HepG2 (cell line): Measurements from ENCODE around the gene B4GALT3. TPM values are rescaled to one million over a fixed set of nuclear protein-coding genes. Genes with fewer than 3 reads are reported as not detected.

ENCODE experiments used
- ARNTL ChIP-seq: sonication (generic); formaldehyde crosslinking; IDR thresholded peaks from 2 replicates; pipeline ENCODE4 v1.4.0; 2020; ENCODE audit warnings: mild to moderate bottlenecking, missing genetic modification reagents
- ATF7-NPFF ChIP-seq: sonication (generic); formaldehyde crosslinking; IDR thresholded peaks from 2 replicates; pipeline ENCODE4 v1.8.1; 2023; ENCODE audit warnings: mild to moderate bottlenecking, low read depth, missing genetic modification reagents, moderate library complexity
- CHD2 ChIP-seq: IDR thresholded peaks from 2 replicates; pipeline ENCODE4 v1.6.1; 2011; ENCODE audit warnings: low read depth, low read length, improper control_type of control experiment
- GABPB1 ChIP-seq: IDR thresholded peaks from 2 replicates; pipeline ENCODE4 v1.6.1; 2016; ENCODE audit warnings: mild to moderate bottlenecking, missing genetic modification reagents, moderate library complexity, missing compliant biosample characterization
- HNF1B ChIP-seq: sonication (generic); formaldehyde crosslinking; IDR thresholded peaks from 2 replicates; pipeline ENCODE4 v1.5.1; 2020; ENCODE audit warnings: mild to moderate bottlenecking, moderate library complexity, missing genetic modification reagents
- HOXA5 ChIP-seq: sonication (generic); formaldehyde crosslinking; IDR thresholded peaks from 2 replicates; pipeline ENCODE4 v1.4.0; 2020; ENCODE audit warnings: missing genetic modification reagents
- KMT2A ChIP-seq: sonication (generic); formaldehyde crosslinking; IDR thresholded peaks from 2 replicates; pipeline ENCODE4 v1.4.0; 2020; ENCODE audit warnings: missing genetic modification reagents
- MYC ChIP-seq: sonication (generic); formaldehyde crosslinking; IDR thresholded peaks from 2 replicates; pipeline ENCODE4 v1.9.0; 2021; ENCODE audit warnings: missing genetic modification reagents, borderline replicate concordance
- PHF20 ChIP-seq: sonication (generic); formaldehyde crosslinking; IDR thresholded peaks from 2 replicates; pipeline ENCODE4 v1.5.0; 2020; ENCODE audit warnings: mild to moderate bottlenecking, missing genetic modification reagents
- PRMT3 ChIP-seq: sonication (generic); formaldehyde crosslinking; IDR thresholded peaks from 2 replicates; pipeline ENCODE4 v1.8.1; 2022; ENCODE audit warnings: low read depth, mild to moderate bottlenecking, moderate library complexity, missing genetic modification reagents, borderline replicate concordance
- REL ChIP-seq: sonication (generic); formaldehyde crosslinking; conservative IDR thresholded peaks from 2 replicates; pipeline ENCODE4 v1.8.0; 2022; ENCODE audit warnings: mild to moderate bottlenecking, missing genetic modification reagents, moderate library complexity
- SALL1 ChIP-seq: sonication (generic); formaldehyde crosslinking; IDR thresholded peaks from 2 replicates; pipeline ENCODE4 v1.8.0; 2022; ENCODE audit warnings: mild to moderate bottlenecking, missing genetic modification reagents
- SIX1 ChIP-seq: sonication (generic); formaldehyde crosslinking; IDR thresholded peaks from 2 replicates; pipeline ENCODE4 v1.4.0; 2020; ENCODE audit warnings: missing genetic modification reagents, borderline replicate concordance
- SOX6 ChIP-seq, 2 experiments: fragments of 450-650 bp in 1 of 2; sonication (generic) in 1 of 2; formaldehyde crosslinking in 1 of 2; IDR thresholded peaks; 2 replicates each; pipeline versions ENCODE4 v1.4.0 to v1.6.1; 2017 to 2020; ENCODE audit warnings: antibody characterized with exemption in 1 of 2, mild to moderate bottlenecking in 1 of 2, missing genetic modification reagents in 1 of 2
- ZBTB43 ChIP-seq: sonication (generic); formaldehyde crosslinking; conservative IDR thresholded peaks from 2 replicates; pipeline ENCODE4 v1.4.0; 2020; ENCODE audit warnings: missing genetic modification reagents
- ZC3H13 ChIP-seq: sonication (generic); formaldehyde crosslinking; IDR thresholded peaks from 2 replicates; pipeline ENCODE4 v1.8.1; 2023; ENCODE audit warnings: mild to moderate bottlenecking, missing genetic modification reagents, moderate library complexity
- ZGPAT ChIP-seq: IDR thresholded peaks from 2 replicates; pipeline ENCODE4 v1.6.1; 2016; ENCODE audit warnings: mild to moderate bottlenecking
- ZHX1 ChIP-seq: sonication (generic); formaldehyde crosslinking; IDR thresholded peaks from 2 replicates; pipeline ENCODE4 v1.8.1; 2022; ENCODE audit warnings: low read depth, mild to moderate bottlenecking, missing genetic modification reagents
- ZNF17 ChIP-seq: sonication (generic); formaldehyde crosslinking; IDR thresholded peaks from 2 replicates; pipeline ENCODE4 v1.5.0; 2020; ENCODE audit warnings: mild to moderate bottlenecking, missing genetic modification reagents
- ZNF343 ChIP-seq: sonication (generic); formaldehyde crosslinking; IDR thresholded peaks from 2 replicates; pipeline ENCODE4 v1.4.0; 2020; ENCODE audit warnings: mild to moderate bottlenecking, missing genetic modification reagents
- ZNF367 ChIP-seq: sonication (generic); formaldehyde crosslinking; IDR thresholded peaks from 2 replicates; pipeline ENCODE4 v1.4.0; 2020; ENCODE audit warnings: missing genetic modification reagents, borderline replicate concordance
- ZNF703 ChIP-seq: sonication (generic); formaldehyde crosslinking; IDR thresholded peaks from 2 replicates; pipeline ENCODE4 v1.5.1; 2020; ENCODE audit warnings: missing genetic modification reagents, mild to moderate bottlenecking, moderate library complexity, borderline replicate concordance
- ZNF749 ChIP-seq: sonication (generic); formaldehyde crosslinking; IDR thresholded peaks from 2 replicates; pipeline ENCODE4 v1.8.0; 2022; ENCODE audit warnings: mild to moderate bottlenecking, missing genetic modification reagents, moderate library complexity, borderline replicate concordance
- polyA plus RNA-seq, 8 experiments: library from polyadenylated mRNA; depleted of rRNA in 3 of 8; stranded (reverse) in 7 of 8; unstranded in 1 of 8; fragments of >200 nt; fragmentation: Illumina TruSeq in 4 of 8; extraction: Trizol in 4 of 8; gene quantifications; 2 replicates each; pipeline versions ENCODE4 v1.2.1 to v1.2.3, GENCODE V29; 2011 to 2016; ENCODE audit warnings: low read depth in 4 of 8, missing spikeins in 1 of 8, mixed read lengths in 1 of 8; ENCODE audit not compliant: insufficient read depth in 1 of 8
- total RNA-seq, 5 experiments: library from RNA; depleted of rRNA; stranded (reverse); fragments of >200 nt; fragmentation: Illumina TruSeq; extraction: Trizol; gene quantifications; 2 replicates each; pipeline ENCODE4 v1.2.3, GENCODE V29; 2016; ENCODE audit warnings: low read depth in 1 of 5

Gene B4GALT3
- total and polyA plus RNA-seq, 2 of the 13 experiments (the other 11 are each of a cell fraction or from before 2014, with no cell fraction given): 35.6 to 40.4 TPM

GRCh38 chr1:161153682-161154337 lies 23.5 kb downstream of the B4GALT3 start, which contains the start of gene UFC1 (continued):
- peak; percentile 65 for TF ChIP-seq SALL1 (CRISPR knock-in tag)
- TF ChIP-seq SOX6 (IDR thresholded peaks at IDR 0.05): no peak
- TF ChIP-seq SOX6 (CRISPR knock-in tag; IDR thresholded peaks at IDR 0.05): peak; percentile 28; the same call in 1 of the 2 replicates
- TF ChIP-seq HOXA5 (CRISPR knock-in tag): peak; percentile 42; the same call in 1 of the 2 replicates
- peak; percentile 96 for TF ChIP-seq GABPB1
- 0 out of 2 replicates have a peak, but pooled peaks have one; percentile 48 for TF ChIP-seq ZC3H13 (CRISPR knock-in tag)
- TF ChIP-seq ZNF749 (CRISPR knock-in tag): peak; percentile 77; the same call in 1 of the 2 replicates
- no peak for TF ChIP-seq ZNF703 (CRISPR knock-in tag)
- TF ChIP-seq MYC: peak; percentile 94
- no peak for TF ChIP-seq REL (CRISPR knock-in tag)
- TF ChIP-seq CHD2: peak; percentile 76
- no peak for TF ChIP-seq HNF1B (CRISPR knock-in tag)
- peak; percentile 77 for TF ChIP-seq ZHX1 (CRISPR knock-in tag)
- peak; percentile 90 for TF ChIP-seq PHF20 (CRISPR knock-in tag)
- TF ChIP-seq ZNF343: no peak
- peak; percentile 38; the same call in 1 of the 2 replicates for TF ChIP-seq ARNTL
- no peak for TF ChIP-seq ZNF367
- TF ChIP-seq SIX1 (CRISPR knock-in tag): no peak
- no peak for TF ChIP-seq ATF7-NPFF
- TF ChIP-seq PRMT3 (CRISPR knock-in tag): no peak
- TF ChIP-seq ZGPAT (CRISPR knock-in tag): peak; percentile 77
- TF ChIP-seq ZBTB43: peak; percentile 19; the same call in 1 of the 2 replicates
- TF ChIP-seq KMT2A (CRISPR knock-in tag): peak; percentile 59; the same call in 1 of the 2 replicates
- TF ChIP-seq ZNF17 (CRISPR knock-in tag): no peak
